Measurements from ENCODE around the gene FAM3C. TPM values are rescaled to one million over a fixed set of nuclear protein-coding genes. Genes with fewer than 3 reads are reported as not detected.

Gene FAM3C
- total and polyA plus RNA-seq, 2 of the 8 experiments (the other 6 are each of a cell fraction or from before 2014, with no cell fraction given): 27.0 to 77.7 TPM

DNA sequence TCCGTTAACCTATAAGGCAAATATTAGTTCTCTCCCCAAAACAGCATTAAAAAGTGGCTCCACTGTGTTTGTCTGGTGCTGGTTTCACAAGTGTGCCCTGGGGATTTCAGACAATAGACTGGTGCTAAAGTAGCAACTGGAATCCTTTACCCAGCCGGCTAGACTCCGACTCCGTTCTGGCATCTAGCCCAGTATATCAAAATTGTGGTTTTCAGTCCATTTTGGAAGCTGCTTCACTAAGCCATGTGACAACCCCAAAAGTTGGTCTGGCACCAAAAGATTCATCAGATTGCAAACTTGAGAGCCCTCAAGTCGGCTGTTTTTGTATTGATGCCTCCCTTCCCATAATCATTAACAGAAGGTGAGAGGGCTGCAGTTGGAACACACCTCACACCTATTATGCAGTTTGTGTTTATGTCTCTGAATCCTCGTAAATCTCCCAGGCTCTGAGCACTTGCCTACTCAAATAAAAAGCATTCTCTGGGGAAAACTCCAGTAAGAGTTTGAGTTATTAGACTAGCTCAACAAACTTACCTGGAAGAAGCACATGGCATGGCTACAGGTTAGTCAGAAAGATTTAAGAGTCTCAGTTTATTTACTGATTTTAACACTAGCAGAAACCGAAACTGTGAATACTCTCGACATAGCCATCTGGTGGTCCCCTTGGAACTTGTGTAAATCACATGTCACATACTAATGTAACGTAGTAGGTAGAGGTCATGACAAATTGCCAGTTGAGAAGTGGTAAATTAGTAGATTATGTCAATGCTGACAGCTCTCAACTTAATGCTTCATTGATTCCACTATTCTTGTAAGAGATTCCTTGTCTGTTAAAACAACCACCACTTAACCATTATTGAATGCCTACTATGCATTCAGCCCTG lies 82.1 kb downstream of the FAM3C start:
- Histone ChIP-seq H3K56ac (replicated peaks; ENCODE audit: insufficient read length, low read depth, low read length) (no peak overlapping the region), H3K9ac (replicated peaks in 1 of 4; ENCODE audit: extremely low read depth in 1 of 4, low read depth in 3 of 4, low read length in 3 of 4) (no peak overlapping the region), H2BK12ac (ENCODE audit: low read depth, low read length) (no peak overlapping the region), H3K27me3 (replicated peaks in 1 of 4; ENCODE audit: control insufficient read depth in 3 of 4, extremely low read depth in 1 of 4, insufficient read depth in 3 of 4, low read length in 3 of 4) (no peaks in the 10 kb centered on the region), H4K91ac (replicated peaks; ENCODE audit: insufficient read length, low read length) (no peak overlapping the region), H2AK5ac (ENCODE audit: low read depth, low read length) (no peak overlapping the region), H3K79me2 (ENCODE audit: control insufficient read depth in 1 of 2, insufficient read depth in 2 of 2, low read length in 2 of 2) (no peaks in the 10 kb centered on the region), H4K20me1 (replicated peaks in 1 of 2; ENCODE audit: control insufficient read depth in 1 of 2, insufficient read depth in 2 of 2, low read length in 2 of 2) (no peaks in the 10 kb centered on the region), H3K4ac (replicated peaks; ENCODE audit: insufficient read length, low read depth, low read length) (no peak overlapping the region), H3K4me2 (ENCODE audit: insufficient read depth in 1 of 2, low read depth in 2 of 2, low read length in 2 of 2) (no peak overlapping the region), H2BK5ac (ENCODE audit: low read depth, low read length) (no peak overlapping the region), H3K23ac (ENCODE audit: insufficient read length) (no peak overlapping the region), H3K79me1 (ENCODE audit: low read depth, low read length) (no peaks in the 10 kb centered on the region), H3K4me3 (ENCODE audit: extremely low read depth in 1 of 4, insufficient read depth in 2 of 4, low read depth in 3 of 4, low read length in 4 of 4) (no peak overlapping the region), H3K14ac (ENCODE audit: insufficient read length) (no peak overlapping the region), H3K18ac (ENCODE audit: extremely low read depth, low read length) (no peak overlapping the region), H3K27ac (ENCODE audit: low read depth, low read length) (no peak overlapping the region), H3K4me1 (replicated peaks in 1 of 4; ENCODE audit: control insufficient read depth in 3 of 4, insufficient read depth in 4 of 4, low read length in 3 of 4) (no peaks in the 10 kb centered on the region), H3K9me3 (ENCODE audit: insufficient read depth in 2 of 2, low read depth in 1 of 2, low read length in 1 of 2) (no peaks in the 10 kb centered on the region), H3K36me3 (ENCODE audit: control insufficient read depth in 2 of 4, insufficient read depth in 4 of 4, low read length in 3 of 4) (no peaks in the 10 kb centered on the region), H4K8ac (ENCODE audit: extremely low read depth, insufficient read depth, low read length) (no peak overlapping the region), H4K5ac (ENCODE audit: insufficient read length, low read depth, low read length) (no peak overlapping the region), H3K23me2 (ENCODE audit: low read depth, low read length) (no peaks in the 10 kb centered on the region), H2BK15ac (ENCODE audit: low read length) (no peak overlapping the region), H2BK20ac (ENCODE audit: low read length) (no peak overlapping the region), H2BK120ac (replicated peaks; ENCODE audit: low read depth, low read length) (no peak overlapping the region), H2AFZ (ENCODE audit: low read length) (no peak overlapping the region)
- CTCF ChIA-PET (ENCODE audit: partially characterized antibody): interaction anchor here (0.7 to 1.0 kb wide), 2 partner anchors 56 to 158 kb away, joined by 3 read pairs; no protein-coding TSS in a partner anchor
- 89% methylated on average over 9 of the region's 9 CpGs; no CpG with 5 or more reads in 1 of the 2 experiments for WGBS, 2 experiments (ENCODE audit: extremely low coverage in 1 of 2, insufficient coverage in 1 of 2, insufficient read length in 1 of 2, insufficient replicate concordance in 2 of 2, low coverage in 1 of 2, low lambda C conversion rate in 2 of 2, missing lambda C conversion rate in 1 of 2)
- FAIRE-seq (no peak), DNase-seq (ENCODE audit: low read depth in 1 of 2, low spot score in 2 of 2) (no peak)
- no peak for TF ChIP-seq SRF (IDR thresholded peaks at IDR 0.05; ENCODE audit: low read depth, low read length)
- TF ChIP-seq SP1 (IDR thresholded peaks at IDR 0.05; ENCODE audit: low read depth, low read length): no peak
- TF ChIP-seq EP300 (IDR thresholded peaks at IDR 0.05; ENCODE audit: borderline replicate concordance in 1 of 2, low read depth in 2 of 2, low read length in 2 of 2): no peak
- TF ChIP-seq POU5F1 (IDR thresholded peaks at IDR 0.05; ENCODE audit: low read depth, low read length): no peak
- TF ChIP-seq KDM5A (IDR thresholded peaks at IDR 0.05; ENCODE audit: low read length): no peak
- TF ChIP-seq KDM1A (IDR thresholded peaks at IDR 0.05; ENCODE audit: borderline replicate concordance, low read length): no peak
- POLR2A ChIA-PET (ENCODE audit: partially characterized antibody): no interaction called here
